Measurements from ENCODE around the gene CHTF18.
"Not testable (repeated sequence)": the region's sequence is repeated elsewhere in the genome, so short reads cannot be mapped to it uniquely, and the experiment has no call there.

Gene CHTF18

GRCh38 chr16:813916-814412 lies 25.5 kb downstream of the CHTF18 start:
- no peak for DNase-seq

- no peak for DNase-seq
Observed at GRCh38 chr16:814974-815373, 26.6 kb downstream of the CHTF18 start.

GRCh38 chr16:815861-816260 lies 27.4 kb downstream of the CHTF18 start:
- DNase-seq, result no peak

- DNase-seq, result no peak
Observed at GRCh38 chr16:817001-817906, 28.8 kb downstream of the CHTF18 start.

- DNase-seq, result no peak
Observed at GRCh38 chr16:818132-818531, 29.7 kb downstream of the CHTF18 start.

- no peak for DNase-seq
Observed at GRCh38 chr16:818592-818991, 30.2 kb downstream of the CHTF18 start.

GRCh38 chr16:819336-820043 lies 31.1 kb downstream of the CHTF18 start:
- DNase-seq, result no peak

GRCh38 chr16:820044-820408 lies 31.6 kb downstream of the CHTF18 start:
- not testable (repeated sequence) for DNase-seq

GRCh38 chr16:820748-821147 lies 32.3 kb downstream of the CHTF18 start:
- DNase-seq, result no peak

- DNase-seq, result no peak
Observed at GRCh38 chr16:821751-822150, 33.3 kb downstream of the CHTF18 start.

- no peak for DNase-seq
Observed at GRCh38 chr16:822174-822908, 33.9 kb downstream of the CHTF18 start.

- no peak for DNase-seq
Observed at GRCh38 chr16:822909-823297, 34.5 kb downstream of the CHTF18 start.

GRCh38 chr16:824194-824593 lies 35.8 kb downstream of the CHTF18 start:
- DNase-seq, result no peak

- no peak for DNase-seq
Observed at GRCh38 chr16:824601-825000, 36.2 kb downstream of the CHTF18 start.

- no peak for DNase-seq
Observed at GRCh38 chr16:825341-826061, 37.1 kb downstream of the CHTF18 start.

- DNase-seq, result no peak
Observed at GRCh38 chr16:827513-827912, 39.1 kb downstream of the CHTF18 start.

- DNase-seq, result no peak
Observed at GRCh38 chr16:828891-829290, 40.5 kb downstream of the CHTF18 start.

GRCh38 chr16:830107-830870 lies 41.9 kb downstream of the CHTF18 start:
- no peak for DNase-seq

- no peak for DNase-seq
Observed at GRCh38 chr16:830871-831570, 42.6 kb downstream of the CHTF18 start.

GRCh38 chr16:831571-832413 lies 43.4 kb downstream of the CHTF18 start:
- no peak for DNase-seq
